NCI-H2227 treated with DMSO at 0.1 percent for 48 hours (cell line): ENCODE data around the gene REEP5.

Source experiments
- DNase-seq: peaks from one replicate; lab custom pipeline; 2025; lab: John Stamatoyannopoulos, UW

Gene REEP5

DNA sequence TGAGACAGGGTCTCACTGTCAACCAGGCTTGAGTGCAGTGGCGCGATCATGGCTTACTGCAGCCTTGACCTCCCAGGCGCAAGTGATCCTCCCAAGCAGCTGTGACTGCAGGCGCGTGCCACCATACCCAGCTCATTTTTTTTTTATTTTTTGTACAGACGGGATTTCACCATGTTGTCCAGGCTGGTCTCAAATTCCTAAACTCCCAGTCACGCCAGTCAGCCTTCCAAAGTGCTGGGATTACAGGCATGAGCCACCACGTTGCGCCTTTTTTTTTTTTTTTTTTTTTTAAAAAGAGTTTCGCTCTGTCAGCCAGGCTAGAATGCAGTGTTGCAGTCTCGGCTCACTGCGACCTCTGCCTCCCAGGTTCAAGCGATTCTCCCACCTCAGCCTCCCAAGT is 88.1 kb downstream of the REEP5 start:
- no peak for DNase-seq

DNA sequence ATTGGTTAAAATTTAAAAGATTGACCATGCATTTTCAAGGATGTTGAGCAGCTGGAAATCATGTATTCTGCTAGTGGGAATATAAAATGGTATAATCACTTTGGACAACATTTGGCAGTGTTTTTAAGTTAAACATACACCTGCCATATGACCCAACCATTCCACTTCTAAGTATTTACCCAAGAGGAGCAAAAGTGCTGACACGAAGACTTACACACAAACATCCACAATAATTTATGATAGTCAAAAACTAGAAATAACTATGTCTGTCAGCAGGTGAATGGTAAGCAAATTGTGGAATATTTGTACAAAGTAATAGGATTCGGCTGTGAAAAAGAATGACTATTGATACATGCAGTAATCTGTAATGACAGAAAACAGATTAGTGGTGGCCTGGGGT is 91.6 kb downstream of the REEP5 start:
- DNase-seq: no peak
